Endothelial cell (in vitro differentiated cells): Measurements from ENCODE around the gene CDK9. TPM values are rescaled to one million over a fixed set of nuclear protein-coding genes. Genes with fewer than 3 reads are reported as not detected.

Experiments used
- DNase-seq: peaks from one replicate; pipeline ENCODE4 v3.0.0; 2021; ENCODE audit warnings: low spot score
- H3K27ac Mint-ChIP-seq: one replicate; pipeline ENCODE4 v1.8.0; 2021; ENCODE audit warnings: mixed read lengths, inconsistent platforms; ENCODE audit not compliant: unreplicated experiment
- H3K27me3 Mint-ChIP-seq: one replicate; pipeline ENCODE4 v1.8.0; 2021; ENCODE audit warnings: mild to moderate bottlenecking, moderate library complexity, mixed read lengths, inconsistent platforms; ENCODE audit not compliant: unreplicated experiment
- H3K36me3 Mint-ChIP-seq: one replicate; pipeline ENCODE4 v1.8.0; 2021; ENCODE audit warnings: mild to moderate bottlenecking, low read depth, mixed read lengths, inconsistent platforms; ENCODE audit not compliant: unreplicated experiment
- H3K4me1 Mint-ChIP-seq: one replicate; pipeline ENCODE4 v1.8.0; 2021; ENCODE audit warnings: mild to moderate bottlenecking, mixed read lengths, inconsistent platforms; ENCODE audit not compliant: unreplicated experiment
- H3K4me3 Mint-ChIP-seq: one replicate; pipeline ENCODE4 v1.8.0; 2021; ENCODE audit warnings: mild to moderate bottlenecking, mixed read lengths, inconsistent platforms; ENCODE audit not compliant: unreplicated experiment
- H3K9me3 Mint-ChIP-seq: one replicate; pipeline ENCODE4 v1.8.0; 2021; ENCODE audit warnings: mixed read lengths, inconsistent platforms; ENCODE audit not compliant: unreplicated experiment
- CTCF ChIP-seq: fragments of 200-600 bp; sonication (generic); IDR thresholded peaks from one replicate; pipeline ENCODE4 v1.5.0; 2021; ENCODE audit warnings: antibody characterized with exemption; ENCODE audit not compliant: unreplicated experiment
- total RNA-seq: library from RNA; stranded (reverse); fragmentation: NEBNext Ultra II Directional; extraction: Animal tissue kit (Norgen Biotek cat#: 25700); gene quantifications from one replicate; pipeline ENCODE4 v1.2.1, GENCODE V29; 2021; ENCODE audit not compliant: unreplicated experiment

Gene CDK9
- total RNA-seq, 1 donor from 2014 or later = 188 TPM

- no peak for DNase-seq
- H3K4me3 Mint-ChIP-seq = no peak overlapping the region
- H3K36me3 Mint-ChIP-seq = peaks cover 42% of the 10 kb centered on the region
- H3K27me3 Mint-ChIP-seq = peaks cover 16% of the 10 kb centered on the region
- H3K27ac Mint-ChIP-seq = peak overlapping the region; percentile 64
- peaks cover 9% of the 10 kb centered on the region for H3K4me1 Mint-ChIP-seq
- no peak for TF ChIP-seq CTCF
- H3K9me3 Mint-ChIP-seq = no peaks in the 10 kb centered on the region
These were observed 43.3 kb upstream of the CDK9 start for GRCh38 chr9:127742435-127743088.

GRCh38 chr9:127744398-127745110 lies 41.3 kb upstream of the CDK9 start:
- Mint-ChIP-seq H3K4me3 (no peak overlapping the region), H3K27ac (no peak overlapping the region), H3K36me3 (peaks cover 43% of the 10 kb centered on the region), H3K4me1 (peaks cover 9% of the 10 kb centered on the region), H3K27me3 (peaks cover 13% of the 10 kb centered on the region), H3K9me3 (no peaks in the 10 kb centered on the region)
- no peak for DNase-seq
- TF ChIP-seq CTCF = no peak

DNA sequence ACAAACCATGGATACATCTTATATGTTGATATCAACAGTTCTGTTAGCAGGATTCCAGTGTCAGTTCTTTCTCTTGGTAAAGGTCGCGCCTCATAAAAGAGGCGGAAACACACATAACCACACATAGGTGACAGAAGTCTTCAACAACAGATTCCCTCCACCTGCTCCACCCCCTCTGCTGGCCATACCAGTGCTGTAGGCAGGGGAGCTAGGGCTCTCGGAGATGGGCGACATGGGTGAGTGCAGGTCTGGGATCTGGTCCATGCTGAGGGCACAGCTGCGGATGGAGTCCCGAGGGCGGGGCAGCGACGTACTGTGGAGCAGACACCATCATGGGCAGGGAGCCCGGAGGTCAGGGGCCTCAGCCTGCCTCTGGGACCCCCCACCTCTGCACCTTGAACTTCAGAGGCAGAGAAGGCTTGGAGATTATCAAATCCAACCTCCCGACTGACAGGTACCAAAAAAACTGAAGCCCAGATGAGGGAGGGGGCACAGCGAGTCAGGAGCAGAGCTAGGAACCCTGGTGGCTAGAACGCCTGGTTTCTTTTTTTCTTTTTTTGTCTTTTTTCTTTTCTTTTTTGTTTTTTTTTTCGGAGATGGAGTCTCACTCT lies 38.8 kb upstream of the CDK9 start:
- Mint-ChIP-seq H3K27ac (no peak overlapping the region), H3K36me3 (peaks cover 53% of the 10 kb centered on the region), H3K9me3 (no peaks in the 10 kb centered on the region), H3K4me1 (peaks cover 15% of the 10 kb centered on the region), H3K4me3 (peak overlapping the region; percentile 25), H3K27me3 (peaks cover 18% of the 10 kb centered on the region)
- no peak for TF ChIP-seq CTCF
- no peak for DNase-seq

DNA sequence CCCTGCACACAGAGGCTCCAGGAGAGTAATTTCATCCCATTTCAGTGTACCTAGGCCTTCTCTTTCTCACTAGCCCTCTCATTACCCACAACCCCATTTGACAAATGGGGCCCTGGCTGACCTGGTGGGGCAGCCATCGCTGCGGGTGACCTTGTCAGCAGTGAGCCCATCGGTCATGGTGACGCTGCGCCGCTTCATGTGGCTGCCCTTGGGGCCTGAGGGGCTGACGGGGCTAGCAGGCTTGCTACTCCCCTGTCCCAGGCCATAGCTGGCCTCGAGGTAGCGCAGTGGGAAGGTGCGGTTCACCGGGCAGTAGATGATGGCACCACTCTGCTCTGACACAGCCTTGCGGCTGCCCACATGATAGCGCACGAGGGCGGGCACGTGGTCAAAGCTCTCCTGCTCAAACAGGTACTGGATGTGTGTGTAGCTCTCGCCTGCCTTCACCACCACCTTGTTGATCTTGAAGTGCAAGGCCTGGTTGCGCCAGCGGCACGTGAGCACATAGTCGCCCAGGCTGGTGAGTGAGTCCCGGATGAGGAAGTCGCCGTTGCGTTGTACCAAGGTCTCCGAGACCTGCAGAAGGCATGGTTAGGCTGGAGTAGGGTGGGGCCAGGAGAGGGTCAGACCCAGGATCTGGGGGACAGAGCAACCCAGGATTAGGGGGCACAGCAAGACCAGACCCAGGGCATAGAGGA lies 36.6 kb upstream of the CDK9 start:
- H3K27me3 Mint-ChIP-seq = peaks cover 17% of the 10 kb centered on the region
- H3K27ac Mint-ChIP-seq = no peak overlapping the region
- peaks cover 58% of the 10 kb centered on the region for H3K36me3 Mint-ChIP-seq
- TF ChIP-seq CTCF = no peak
- DNase-seq = no peak
- no peaks in the 10 kb centered on the region for H3K9me3 Mint-ChIP-seq
- H3K4me3 Mint-ChIP-seq = peak overlapping the region; percentile 31
- peaks cover 19% of the 10 kb centered on the region for H3K4me1 Mint-ChIP-seq
